Pancreas (tissue), 10 donors: ENCODE data around the gene HOMER3. TPM values are rescaled to one million over a fixed set of nuclear protein-coding genes. Genes with fewer than 3 reads are reported as not detected.

Experiments
- ATAC-seq, 4 donors: fragments of 200-7000 bp; cut with Tn5 transposase; one replicate each; pipeline versions ENCODE4 v1.8.0 to v1.9.1; 2020; ENCODE audit warnings: mild to moderate bottlenecking in 4 of 4, moderate library complexity in 4 of 4
- DNase-seq, 6 donors: peaks; one replicate each; pipeline ENCODE4 v3.0.0-alpha.2; 2020
- FAIRE-seq: peaks from 2 replicates; lab custom pipeline; 2012; peaks lifted over from hg19 to GRCh38; lab: Jason Lieb, UNC
- H3K27ac ChIP-seq, 4 donors: fragments of 200-600 bp; sonication (generic); 1 replicate in 3 of 4; 2 replicates in 1 of 4; pipeline versions ENCODE4 v1.5.0 to v1.8.0; 2020
- H3K27me3 ChIP-seq, 4 donors: fragments of 200-600 bp; one replicate each; pipeline ENCODE4 v1.8.0; 2021
- H3K36me3 ChIP-seq, 3 donors: fragments of 200-600 bp; sonication (generic) in 1 of 3; one replicate each; pipeline versions ENCODE4 v1.5.0 to v1.8.0; 2020 to 2021
- H3K4me1 ChIP-seq, 3 donors: fragments of 200-600 bp; one replicate each; pipeline ENCODE4 v1.8.0; 2021
- H3K4me3 ChIP-seq, 4 donors: fragments of 200-600 bp; sonication (generic) in 2 of 4; one replicate each; pipeline versions ENCODE4 v1.5.0 to v1.8.0; 2020 to 2021
- H3K9me3 ChIP-seq, 4 donors: fragments of 200-600 bp; one replicate each; pipeline ENCODE4 v1.8.0; 2021
- CTCF ChIP-seq, 4 donors: fragments of 200-600 bp; sonication (generic) in 3 of 4; IDR thresholded peaks; one replicate each; pipeline versions ENCODE4 v1.5.0 to v1.8.0; 2021; ENCODE audit warnings: antibody characterized with exemption in 4 of 4
- WGBS, 2 donors: extraction: QIAGEN DNeasy Blood & Tissue Kit; methylation state at CpG; one replicate each; pipeline ENCODE4 v1.1.7; 2013; 5-methylcytosine and 5-hydroxymethylcytosine counted together
- intact Hi-C, 3 donors: fragments of 100-400 bp; cut with DNase I; formaldehyde crosslinking; loops; one replicate each; pipeline versions ENCODE4 v1.11.1 to v1.14.2; 2022
- polyA plus RNA-seq, 2 donors: library from polyadenylated mRNA; stranded (reverse); fragments of 200-250 nt; gene quantifications; one replicate each; pipeline ENCODE4 v1.2.3, GENCODE V29; 2013
- total RNA-seq, 6 donors: library from RNA; stranded (reverse); fragmentation: NEBNext Ultra II Directional in 4 of 6; extraction: Animal tissue kit (Norgen Biotek cat#: 25700) in 4 of 6; gene quantifications; one replicate each; pipeline versions ENCODE4 v1.2.1 to v1.2.4, GENCODE V29; 2021 to 2023
- donor health status: healthy with polysubstance abuse.
- donor health status: DM: no; HTN: no; CAD: no; lungs with moderate emphysema.
- donor health status: DM: no; HTN: no; CAD: no.
- donor health status: control.
- donor health status: control.
- donor health status: Bipolar disorder and iron deficiency.
- donor health status: DM: yes; HTN: yes; CAD: no.
- donor health status: DM: no; HTN: no; CAD: no.
- donor health status: DM: no; HTN: no; CAD: no.
- donor health status: DM: yes; HTN: yes; CAD: no.

The HOMER3 gene
- total and polyA plus RNA-seq, 8 donors: 3.7 to 24.8 (median 6.0) TPM

GRCh38 chr19:18886972-18887371 is 54.0 kb downstream of the HOMER3 start:
- Histone ChIP-seq H3K4me1 (no peaks in the 10 kb centered on the region), H3K9me3 (no peaks in the 10 kb centered on the region), H3K36me3 (no peaks in the 10 kb centered on the region), H3K27ac (no peak overlapping the region), H3K27me3 (no peaks in the 10 kb centered on the region), H3K4me3 (no peak overlapping the region)
- DNase-seq (no peak), ATAC-seq (no peak), FAIRE-seq (no peak)
- no peak for TF ChIP-seq CTCF (IDR thresholded peaks at IDR 0.05)
- WGBS, 2 donors: 66 to 76% methylated on average over 4 of the region's 4 CpGs
- intact Hi-C loops: no loop called here

GRCh38 chr19:18883526-18884304 is 57.3 kb downstream of the HOMER3 start:
- intact Hi-C loops: no loop called here
- H3K36me3 ChIP-seq: no peaks in the 10 kb centered on the region
- H3K9me3 ChIP-seq: no peaks in the 10 kb centered on the region
- WGBS, 2 donors: 70 to 81% methylated on average over 30 of the region's 30 CpGs
- no peak overlapping the region for H3K4me3 ChIP-seq
- H3K27me3 ChIP-seq: no peaks in the 10 kb centered on the region
- no peak overlapping the region for H3K27ac ChIP-seq
- TF ChIP-seq CTCF (IDR thresholded peaks at IDR 0.05): no peak
- H3K4me1 ChIP-seq: no peaks in the 10 kb centered on the region
- ATAC-seq (no peak), FAIRE-seq (no peak), DNase-seq (no peak)

GRCh38 chr19:18881491-18881890 is 59.5 kb downstream of the HOMER3 start:
- H3K27ac ChIP-seq: no peak overlapping the region
- H3K36me3 ChIP-seq: no peaks in the 10 kb centered on the region
- no peaks in the 10 kb centered on the region for H3K9me3 ChIP-seq
- no peak for ATAC-seq
- no peaks in the 10 kb centered on the region for H3K4me1 ChIP-seq
- WGBS, 2 donors: 87 to 90% methylated on average over 7 of the region's 7 CpGs
- TF ChIP-seq CTCF (IDR thresholded peaks at IDR 0.05): no peak
- no peak overlapping the region for H3K4me3 ChIP-seq
- no peaks in the 10 kb centered on the region for H3K27me3 ChIP-seq
- no peak for DNase-seq
- FAIRE-seq: no peak
- intact Hi-C loops: no loop called here

GRCh38 chr19:18879579-18880373 is 61.2 kb downstream of the HOMER3 start:
- peak; percentile 40 to 69 (median 58) for ATAC-seq
- Histone ChIP-seq H3K4me3 (no peak overlapping the region), H3K27ac (no peak overlapping the region), H3K9me3 (no peaks in the 10 kb centered on the region), H3K27me3 (no peaks in the 10 kb centered on the region), H3K4me1 (no peaks in the 10 kb centered on the region), H3K36me3 (no peaks in the 10 kb centered on the region)
- FAIRE-seq: no peak
- no peak for TF ChIP-seq CTCF (IDR thresholded peaks at IDR 0.05)
- 59% methylated on average over 13 of the region's 13 CpGs for WGBS, 2 donors
- peak in 2 of 6 donors; percentile 47 to 77 for DNase-seq
- intact Hi-C loops: no loop called here

Other genes starting within 250 kb of the HOMER3 start
- gene COMP, start 149.9 kb downstream of the HOMER3 start, total RNA-seq: 1 to 10 TPM in 2 of 6 donors, under 1 TPM in 4; 0.05 to 3.7 (median 0.59) TPM
- gene COMP, start 149.9 kb downstream of the HOMER3 start, polyA plus RNA-seq: under 1 TPM; 0.23 to 0.49 TPM
- gene UPF1, start 109.3 kb downstream of the HOMER3 start, total RNA-seq: 10 to 100 TPM; 26.3 to 54.4 (median 33.4) TPM
- gene UPF1, start 109.3 kb downstream of the HOMER3 start, polyA plus RNA-seq: 10 to 100 TPM; 44.1 to 50.7 TPM
- under 1 TPM; 0.16 to 0.75 (median 0.33) TPM for gene CERS1, start 45.1 kb downstream of the HOMER3 start, total RNA-seq
- gene CERS1, start 45.1 kb downstream of the HOMER3 start, polyA plus RNA-seq: 1 to 10 TPM; 1.7 to 8.3 TPM
- 100 to 1,000 TPM in 1 of 6 donors, 10 to 100 TPM in 5; 58.2 to 107 (median 91.2) TPM for gene COPE, start 21.8 kb downstream of the HOMER3 start, total RNA-seq
- 100 to 1,000 TPM; 152 to 200 TPM for gene COPE, start 21.8 kb downstream of the HOMER3 start, polyA plus RNA-seq
- gene DDX49, start 21.5 kb downstream of the HOMER3 start, total RNA-seq: 10 to 100 TPM; 17.5 to 30.9 (median 24.0) TPM
- 10 to 100 TPM; 40.3 to 42.2 TPM for gene DDX49, start 21.5 kb downstream of the HOMER3 start, polyA plus RNA-seq
- 10 to 100 TPM; 15.4 to 38.3 (median 23.9) TPM for gene SUGP2, start 92.3 kb upstream of the HOMER3 start, total RNA-seq
- 10 to 100 TPM; 60.4 to 60.6 TPM for gene SUGP2, start 92.3 kb upstream of the HOMER3 start, polyA plus RNA-seq
- gene ARMC6, start 92.4 kb upstream of the HOMER3 start, total RNA-seq: 1 to 10 TPM; 3.1 to 8.8 (median 7.0) TPM
- gene ARMC6, start 92.4 kb upstream of the HOMER3 start, polyA plus RNA-seq: 10 to 100 TPM; 16.6 to 18.3 TPM
- gene SLC25A42, start 122.8 kb upstream of the HOMER3 start, total RNA-seq: 1 to 10 TPM; 3.9 to 8.6 (median 5.7) TPM
- 1 to 10 TPM; 7.4 to 8.7 TPM for gene SLC25A42, start 122.8 kb upstream of the HOMER3 start, polyA plus RNA-seq
- 10 to 100 TPM; 10.5 to 14.6 (median 11.7) TPM for gene TMEM161A, start 197.3 kb upstream of the HOMER3 start, total RNA-seq
- 10 to 100 TPM; 35.2 to 35.6 TPM for gene TMEM161A, start 197.3 kb upstream of the HOMER3 start, polyA plus RNA-seq
- gene MEF2B, start 229.0 kb upstream of the HOMER3 start, total RNA-seq: 1 to 10 TPM in 2 of 6 donors, under 1 TPM in 4; 0.34 to 1.5 (median 0.89) TPM
- 1 to 10 TPM; 1.7 to 2.8 TPM for gene MEF2B, start 229.0 kb upstream of the HOMER3 start, polyA plus RNA-seq